GM13976 (cell line): ENCODE data around the gene TLR3.
A peak's percentile ranks its signal among the peaks of the same experiment; 100 is the strongest.

Source experiments
- DNase-seq: peaks from one replicate; pipeline ENCODE4 v3.0.0; 2012; ENCODE audit warnings: low spot score
- in situ Hi-C: fragments of 300-500 bp; cut with MboI; formaldehyde crosslinking; loops from one replicate; pipeline ENCODE4 v1.12.0; 2022; ENCODE audit warnings: low sequenced_read_pairs, mixed read lengths, inconsistent platforms; ENCODE audit not compliant: unreplicated experiment
- TF ChIP-seq, protein P1 (sequence below): IDR thresholded peaks from 2 replicates; pipeline ENCODE4 v1.5.1; 2012; ENCODE audit warnings: borderline replicate concordance, mild to moderate bottlenecking; ENCODE audit not compliant: insufficient read depth; ENCODE audit errors: extremely low read depth, missing control alignments, control extremely low read depth

Gene TLR3

DNA sequence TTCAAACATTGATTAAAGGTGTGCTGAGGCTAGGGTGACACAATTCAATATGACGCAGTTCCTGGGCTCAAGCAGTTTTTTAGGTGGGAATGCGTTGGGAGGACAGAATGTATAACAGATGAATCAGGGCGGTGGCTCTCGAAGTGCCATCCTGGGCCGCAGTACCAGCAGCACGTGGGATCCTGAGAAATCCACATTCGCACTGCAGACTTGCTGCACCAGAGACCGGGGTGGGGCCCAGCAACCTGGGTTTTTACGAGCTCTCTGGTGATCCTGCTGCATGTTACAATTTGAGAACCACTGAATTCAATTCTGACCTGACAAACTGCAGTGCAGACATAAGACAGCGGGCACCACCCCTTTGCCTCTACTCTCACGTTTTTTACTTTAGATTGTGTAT is 65.9 kb downstream of the TLR3 start:
- in situ Hi-C loops = loop anchor here (10.0 kb wide), 1 partner anchor 70 kb away; the partner anchor contains the start of gene TLR3
- TF ChIP-seq, protein P1, sequence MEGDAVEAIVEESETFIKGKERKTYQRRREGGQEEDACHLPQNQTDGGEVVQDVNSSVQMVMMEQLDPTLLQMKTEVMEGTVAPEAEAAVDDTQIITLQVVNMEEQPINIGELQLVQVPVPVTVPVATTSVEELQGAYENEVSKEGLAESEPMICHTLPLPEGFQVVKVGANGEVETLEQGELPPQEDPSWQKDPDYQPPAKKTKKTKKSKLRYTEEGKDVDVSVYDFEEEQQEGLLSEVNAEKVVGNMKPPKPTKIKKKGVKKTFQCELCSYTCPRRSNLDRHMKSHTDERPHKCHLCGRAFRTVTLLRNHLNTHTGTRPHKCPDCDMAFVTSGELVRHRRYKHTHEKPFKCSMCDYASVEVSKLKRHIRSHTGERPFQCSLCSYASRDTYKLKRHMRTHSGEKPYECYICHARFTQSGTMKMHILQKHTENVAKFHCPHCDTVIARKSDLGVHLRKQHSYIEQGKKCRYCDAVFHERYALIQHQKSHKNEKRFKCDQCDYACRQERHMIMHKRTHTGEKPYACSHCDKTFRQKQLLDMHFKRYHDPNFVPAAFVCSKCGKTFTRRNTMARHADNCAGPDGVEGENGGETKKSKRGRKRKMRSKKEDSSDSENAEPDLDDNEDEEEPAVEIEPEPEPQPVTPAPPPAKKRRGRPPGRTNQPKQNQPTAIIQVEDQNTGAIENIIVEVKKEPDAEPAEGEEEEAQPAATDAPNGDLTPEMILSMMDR = no peak
- DNase-seq = no peak

DNA sequence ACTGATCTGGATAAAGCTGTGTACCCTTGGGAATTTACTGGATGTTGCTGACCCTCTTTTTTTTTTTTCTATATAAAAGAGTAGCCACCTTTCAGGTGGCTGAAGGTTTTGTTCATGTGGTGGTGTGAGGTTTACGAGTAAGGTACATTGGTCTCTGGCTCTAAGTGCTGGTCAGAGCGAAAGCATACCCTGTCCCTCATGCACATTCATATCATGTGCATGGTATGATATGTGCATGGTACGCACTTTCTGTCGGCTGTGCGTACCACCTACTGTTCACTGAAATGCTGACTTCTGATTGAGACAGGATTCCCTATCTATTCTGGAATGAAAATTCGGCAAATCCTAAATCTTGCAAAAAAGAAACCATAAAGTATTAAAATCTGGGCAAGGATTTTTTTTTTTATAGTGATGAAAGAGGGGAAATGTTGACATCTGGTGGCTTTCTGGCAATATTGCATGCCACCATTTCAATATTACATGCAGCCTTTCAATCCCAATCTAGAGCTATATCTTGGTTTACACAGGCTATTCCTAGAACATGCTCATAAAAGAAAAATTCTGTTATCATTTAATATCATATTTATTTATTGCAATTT is 68.3 kb downstream of the TLR3 start:
- no peak for DNase-seq
- TF ChIP-seq, protein P1 = peak; percentile 42
- in situ Hi-C loops = loop anchor here (10.0 kb wide), 1 partner anchor 72 kb away; the partner anchor contains the start of gene TLR3
